ENCODE measurements around the gene C10orf105. TPM values are rescaled to one million over a fixed set of nuclear protein-coding genes. Genes with fewer than 3 reads are reported as not detected.

Gene C10orf105, protein sequence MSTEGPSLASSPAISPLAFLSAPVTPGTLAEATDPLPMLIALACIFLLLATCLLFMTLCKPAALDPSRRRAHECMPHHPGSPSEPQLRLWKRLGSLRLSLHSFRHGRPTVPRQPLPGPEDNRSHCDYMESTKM
- 0.18 TPM for polyA plus RNA-seq (ENCODE audit: insufficient read length)
- long read RNA-seq, donor 1: 0 reads
- long read RNA-seq, donor 2: 0 reads
- long read RNA-seq, donor 3: 0 reads
- long read RNA-seq, donor 4: 0 reads
- long read RNA-seq, donor 5: 0 reads
- long read RNA-seq, donor 6: 0 reads
- long read RNA-seq, donor 7: 0 reads
- long read RNA-seq, donor 8: 0 reads

GRCh38 chr10:71719464-71720201 is at the start of gene C10orf105:
Gene C10orf105, minus strand, starts transcription at chr10:71719778. Its CDS starts 3,441 bp downstream, at chr10:71716337.
- no peak for DNase-seq

GRCh38 chr10:71767420-71768035 is 48.0 kb upstream of the C10orf105 start:
- no peak for DNase-seq

DNA sequence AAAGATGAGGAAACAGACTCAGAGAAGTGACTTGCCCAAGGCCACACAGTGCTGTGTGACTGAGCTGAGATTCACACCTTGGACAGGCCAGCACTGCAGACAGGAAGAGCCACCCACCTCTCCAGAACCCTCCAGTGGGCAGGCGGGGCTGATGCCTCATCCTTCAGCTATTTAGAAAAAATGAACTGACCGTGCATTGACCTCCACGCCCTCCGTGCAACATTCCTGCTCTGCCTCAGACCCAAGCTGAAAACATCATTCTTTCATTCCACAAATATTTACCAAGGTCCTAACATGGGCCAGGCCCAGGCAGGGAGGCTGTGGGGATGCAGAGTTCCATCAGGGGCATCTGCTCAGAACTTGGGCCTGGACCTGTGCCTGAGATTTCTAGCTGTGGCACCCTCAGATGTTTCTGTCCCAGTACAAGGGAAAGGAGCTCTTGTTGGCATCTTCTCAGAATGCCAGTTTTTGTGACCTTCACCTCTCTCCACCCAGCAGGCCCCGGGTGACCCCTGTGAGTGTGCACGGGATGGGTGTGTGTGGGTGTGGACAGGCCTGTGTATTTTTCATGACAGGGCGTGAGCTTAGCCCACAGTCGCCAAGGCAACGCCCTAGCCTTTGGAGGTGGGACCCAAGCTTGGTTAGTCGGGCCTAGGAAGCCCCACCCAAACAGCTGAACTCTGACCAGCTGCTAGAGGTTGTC is 47.3 kb upstream of the C10orf105 start:
- DNase-seq: no peak

DNA sequence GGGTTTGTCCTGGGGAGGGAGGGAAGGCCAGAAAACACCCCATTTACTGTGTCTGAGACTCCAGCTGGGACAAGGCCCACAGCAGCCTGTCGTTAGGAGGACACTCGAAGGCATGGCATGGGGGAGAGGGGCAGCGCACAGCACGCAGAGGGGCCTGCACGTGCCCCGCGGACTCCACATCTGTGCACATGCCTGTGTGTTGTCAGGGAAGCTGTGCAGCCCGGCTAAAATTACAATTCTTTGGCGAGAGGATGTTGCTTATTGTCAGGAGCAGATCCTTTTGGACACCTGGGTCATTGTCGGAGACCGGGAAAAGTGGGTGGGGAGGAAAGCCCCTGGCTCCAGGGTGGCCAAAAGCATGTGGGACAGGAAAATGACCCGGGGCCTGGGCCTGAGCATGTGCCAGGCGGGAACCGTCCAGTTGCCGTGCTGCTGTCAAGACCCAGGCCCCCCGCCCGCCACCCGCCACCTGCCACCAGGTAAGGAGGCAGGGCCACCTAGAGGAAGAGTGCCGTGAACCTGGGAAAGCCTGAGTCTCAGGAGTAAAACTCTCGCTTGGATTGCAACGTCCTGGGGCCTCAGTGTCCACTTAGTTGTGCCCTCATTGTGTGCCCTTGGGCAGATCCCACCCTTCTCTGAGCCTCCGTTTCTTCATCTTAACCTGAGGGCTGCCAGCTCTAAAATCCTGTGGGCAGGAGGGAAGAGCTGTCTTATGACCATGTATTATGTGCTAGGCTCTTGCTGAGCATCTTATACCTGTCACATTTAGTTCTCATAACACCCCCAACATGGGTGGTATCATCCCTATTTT is 46.5 kb upstream of the C10orf105 start:
- DNase-seq: no peak

GRCh38 chr10:71765176-71765904 is 45.8 kb upstream of the C10orf105 start:
- no peak for DNase-seq

DNA sequence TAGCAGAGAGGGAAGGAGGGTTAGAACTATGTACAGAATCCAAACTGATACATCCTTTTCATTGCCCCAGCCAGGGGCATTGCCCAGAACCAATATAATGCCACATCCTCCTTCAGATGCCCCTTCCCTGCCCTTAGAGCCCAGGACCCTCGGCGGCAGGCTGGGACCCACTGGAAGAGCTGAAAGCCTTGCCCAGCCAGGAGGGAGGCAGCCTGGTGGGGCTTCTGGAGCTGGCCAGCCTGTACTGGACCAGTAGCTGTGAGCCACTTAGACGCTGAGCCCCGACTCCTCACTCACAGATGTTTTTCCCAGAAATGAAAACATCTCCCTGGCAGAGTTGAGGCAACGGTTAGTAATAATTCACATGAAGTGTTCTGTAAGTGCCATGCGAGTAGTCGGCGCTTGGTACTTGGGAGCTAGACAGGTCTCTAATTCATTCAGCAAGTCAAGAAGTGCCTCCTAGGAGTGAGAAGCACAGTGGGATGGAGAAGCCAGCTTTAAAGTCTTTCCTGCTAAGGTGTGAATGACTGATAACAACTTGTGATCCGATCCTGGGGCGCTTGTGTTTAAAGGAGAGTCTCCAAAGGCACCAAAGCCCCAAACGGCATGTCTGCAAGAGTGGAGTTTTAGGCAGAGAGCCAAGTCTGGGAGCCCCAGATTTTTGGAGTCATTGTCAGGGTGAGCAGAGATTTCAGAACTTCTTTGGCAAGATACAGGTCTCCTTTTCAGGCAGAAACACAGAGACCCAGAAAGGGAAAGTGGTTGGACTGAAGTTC is 44.0 kb upstream of the C10orf105 start:
- DNase-seq: no peak

- no peak for DNase-seq
Observed at GRCh38 chr10:71762324-71762723, 42.7 kb upstream of the C10orf105 start.

DNA sequence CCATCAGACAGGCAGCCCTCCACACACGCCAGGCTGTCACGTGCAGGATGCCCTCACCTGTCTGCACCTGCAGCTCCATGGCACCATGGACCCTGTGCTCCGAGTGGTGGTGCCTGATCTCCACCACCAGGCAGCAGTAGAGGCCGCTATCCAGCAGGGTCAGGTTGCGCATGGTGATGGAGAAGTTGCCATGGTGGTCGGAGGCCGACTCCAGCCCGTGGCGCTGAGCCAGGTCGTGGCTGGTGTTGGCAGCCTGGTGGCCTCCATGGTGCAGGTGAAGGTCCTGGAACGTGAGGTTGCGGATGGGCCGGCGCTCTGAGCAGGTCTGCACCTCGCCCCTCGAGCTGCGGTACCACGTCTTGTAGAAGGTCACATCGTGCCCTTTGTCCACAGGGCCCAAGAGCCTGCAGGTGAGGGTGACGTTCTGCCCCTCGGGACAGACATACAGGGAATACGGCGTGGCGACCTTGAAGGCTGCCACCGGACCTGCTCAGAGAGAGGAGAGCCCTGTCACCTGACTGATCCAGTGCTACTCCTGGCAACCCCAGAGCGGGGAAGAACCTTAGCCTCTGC is 42.0 kb upstream of the C10orf105 start:
- no peak for DNase-seq

GRCh38 chr10:71761105-71761511 is 41.5 kb upstream of the C10orf105 start:
- no peak for DNase-seq

- DNase-seq: no peak
Observed at GRCh38 chr10:71757399-71757922, 37.9 kb upstream of the C10orf105 start.

DNA sequence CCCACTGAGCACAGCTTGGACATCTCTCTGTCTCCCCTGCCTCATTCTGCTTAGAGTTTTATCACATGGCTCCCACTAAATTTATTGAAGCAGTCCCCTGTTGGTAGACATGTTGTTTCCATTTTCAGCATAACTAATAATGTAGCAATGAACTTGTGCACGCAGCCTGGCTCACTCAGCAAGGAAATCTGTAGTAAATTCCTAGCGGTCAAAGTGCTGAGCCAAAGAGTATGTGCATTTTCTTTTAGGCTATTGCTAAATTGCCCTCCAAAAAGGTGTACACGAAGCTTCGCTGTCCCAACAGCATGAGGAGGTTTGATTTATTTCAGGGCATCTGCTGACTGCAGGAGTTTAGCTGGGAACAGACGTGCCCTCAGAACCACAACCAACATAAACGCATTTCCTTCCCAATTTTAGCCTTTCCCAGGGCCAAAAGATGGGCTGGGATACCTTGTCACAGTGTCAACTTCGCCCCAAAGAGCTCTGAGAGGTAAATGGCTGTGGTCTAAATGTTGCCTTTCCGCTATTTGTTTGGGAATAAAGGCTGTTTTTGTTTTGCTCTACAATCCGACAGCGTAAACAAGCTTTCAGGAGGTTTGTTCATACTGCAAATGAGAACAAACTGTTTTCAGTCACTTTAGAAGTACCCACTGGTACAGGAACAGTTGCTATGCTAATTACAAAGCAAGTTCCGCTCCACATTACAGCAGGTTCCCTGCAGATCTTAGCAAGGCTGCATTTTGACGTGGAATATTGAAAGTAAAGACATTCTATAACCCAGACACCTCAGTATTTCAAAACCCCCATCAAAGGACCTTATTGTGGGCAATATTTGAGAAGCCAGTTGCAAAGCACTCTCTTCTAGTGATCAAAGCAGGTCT is 37.0 kb upstream of the C10orf105 start:
- no peak for DNase-seq

DNA sequence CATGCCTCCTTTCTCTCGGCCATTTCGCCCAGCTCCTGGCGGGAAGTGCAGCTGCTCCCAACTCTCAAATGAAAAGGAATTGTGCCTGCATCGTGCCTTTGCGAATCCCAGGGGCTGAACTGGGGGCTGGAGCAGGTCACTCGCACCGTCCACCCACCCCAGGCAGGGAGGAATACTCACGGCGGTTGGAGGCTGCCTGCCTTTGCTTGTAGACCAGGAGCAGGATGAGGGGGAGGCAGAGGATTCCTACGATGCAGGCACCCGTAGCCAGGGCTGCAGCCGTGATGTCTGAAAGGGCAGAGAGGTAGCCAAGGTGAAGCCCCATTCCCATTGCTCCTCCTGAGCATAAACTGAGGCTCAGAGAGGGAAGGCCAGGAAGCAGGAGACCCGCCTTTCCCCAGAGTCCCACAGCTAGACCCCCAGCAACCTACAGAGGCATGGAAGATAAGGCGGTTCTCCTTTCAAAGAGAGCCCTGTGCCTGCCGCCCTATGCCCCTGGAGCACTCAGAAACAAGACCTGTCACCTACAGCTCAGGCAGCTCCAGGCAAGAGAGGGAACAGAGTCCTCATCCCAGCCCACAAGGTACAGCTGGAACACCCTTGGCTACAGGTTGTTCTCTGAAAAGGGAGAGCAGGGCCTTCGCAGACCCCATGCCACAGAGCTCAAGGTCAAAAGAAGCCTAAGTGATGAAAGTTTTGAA is 35.8 kb upstream of the C10orf105 start:
- DNase-seq: no peak

- no peak for DNase-seq
Observed at GRCh38 chr10:71754562-71754961, 35.0 kb upstream of the C10orf105 start.

DNA sequence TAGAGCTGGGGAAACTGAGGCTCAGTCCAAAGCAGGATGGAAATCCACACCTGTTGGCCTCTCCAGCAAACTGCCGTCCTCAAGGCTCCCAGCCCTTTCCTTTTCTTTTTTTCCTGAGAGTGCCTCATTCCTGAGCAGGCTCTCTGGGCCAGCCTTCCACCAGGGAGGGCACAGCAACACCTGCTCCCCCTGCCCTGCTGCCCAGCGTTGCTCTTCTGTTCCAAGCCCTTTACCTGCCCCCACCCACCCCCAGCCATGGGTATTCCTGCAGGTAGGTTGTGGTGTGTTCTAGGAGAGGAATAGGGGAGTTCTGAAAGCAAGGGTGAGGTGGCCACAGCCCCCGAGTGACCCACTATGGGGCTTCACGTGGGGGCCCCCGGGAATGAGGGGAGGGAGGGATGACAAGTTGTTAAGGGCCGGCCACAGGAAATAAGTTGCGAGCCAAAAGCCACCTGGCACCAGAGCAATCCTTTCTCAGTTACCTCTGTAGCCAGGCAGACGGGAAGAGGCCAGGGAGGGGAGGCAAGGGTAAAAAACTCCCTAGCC is 34.5 kb upstream of the C10orf105 start:
- no peak for DNase-seq

- no peak for DNase-seq
Observed at GRCh38 chr10:71753091-71753959, 33.7 kb upstream of the C10orf105 start.

GRCh38 chr10:71752391-71753090 is 33.0 kb upstream of the C10orf105 start:
- DNase-seq: no peak
